DND-41 (cell line): ENCODE measurements around the gene WDHD1.

Experiments
- EZH2 ChIP-seq: IDR thresholded peaks from 3 replicates; pipeline ENCODE4 v1.6.1; 2012; ENCODE audit warnings: borderline replicate concordance, low read depth, mild to moderate bottlenecking, moderate library complexity, low read length, inconsistent platforms; ENCODE audit not compliant: severe bottlenecking
- TF ChIP-seq, protein P1 (sequence below): IDR thresholded peaks from 2 replicates; pipeline ENCODE4 v1.5.1; 2012; ENCODE audit warnings: borderline replicate concordance, low read length, moderate library complexity, mild to moderate bottlenecking; ENCODE audit not compliant: poor library complexity, severe bottlenecking; ENCODE audit errors: extremely low read depth

DNA sequence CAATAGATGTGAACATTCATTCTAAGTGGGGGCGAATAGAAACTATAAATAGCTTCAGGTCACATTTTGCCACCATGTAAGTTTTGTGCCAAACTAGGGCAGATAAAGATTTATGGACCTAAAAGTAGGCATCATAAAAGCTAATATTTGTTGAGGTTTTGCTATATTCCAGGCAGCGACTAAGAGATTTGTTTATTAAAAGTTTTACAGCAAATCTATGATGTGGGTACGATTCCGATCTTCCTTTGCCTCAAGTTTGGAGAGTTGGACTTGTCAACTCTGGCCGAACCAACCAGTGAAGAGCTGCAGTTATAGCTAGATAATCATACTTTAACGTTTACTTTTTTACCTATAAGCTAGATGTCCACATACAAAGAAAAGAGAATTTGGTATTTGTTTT lies 26.1 kb upstream of the WDHD1 start:
- TF ChIP-seq, protein P1, sequence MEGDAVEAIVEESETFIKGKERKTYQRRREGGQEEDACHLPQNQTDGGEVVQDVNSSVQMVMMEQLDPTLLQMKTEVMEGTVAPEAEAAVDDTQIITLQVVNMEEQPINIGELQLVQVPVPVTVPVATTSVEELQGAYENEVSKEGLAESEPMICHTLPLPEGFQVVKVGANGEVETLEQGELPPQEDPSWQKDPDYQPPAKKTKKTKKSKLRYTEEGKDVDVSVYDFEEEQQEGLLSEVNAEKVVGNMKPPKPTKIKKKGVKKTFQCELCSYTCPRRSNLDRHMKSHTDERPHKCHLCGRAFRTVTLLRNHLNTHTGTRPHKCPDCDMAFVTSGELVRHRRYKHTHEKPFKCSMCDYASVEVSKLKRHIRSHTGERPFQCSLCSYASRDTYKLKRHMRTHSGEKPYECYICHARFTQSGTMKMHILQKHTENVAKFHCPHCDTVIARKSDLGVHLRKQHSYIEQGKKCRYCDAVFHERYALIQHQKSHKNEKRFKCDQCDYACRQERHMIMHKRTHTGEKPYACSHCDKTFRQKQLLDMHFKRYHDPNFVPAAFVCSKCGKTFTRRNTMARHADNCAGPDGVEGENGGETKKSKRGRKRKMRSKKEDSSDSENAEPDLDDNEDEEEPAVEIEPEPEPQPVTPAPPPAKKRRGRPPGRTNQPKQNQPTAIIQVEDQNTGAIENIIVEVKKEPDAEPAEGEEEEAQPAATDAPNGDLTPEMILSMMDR = no peak
- no peak for TF ChIP-seq EZH2
